Kidney (tissue), 14 donors: ENCODE data around the gene MANSC1. TPM values are rescaled to one million over a fixed set of nuclear protein-coding genes. Genes with fewer than 3 reads are reported as not detected.
A peak's percentile ranks its signal among the peaks of the same experiment; 100 is the strongest.

ENCODE experiments used
- DNase-seq, 5 donors: peaks; one replicate each; pipeline ENCODE4 v3.0.0-alpha.2; 2013 to 2020
- FAIRE-seq: peaks from 2 replicates; lab custom pipeline; 2012; peaks lifted over from hg19 to GRCh38; lab: Jason Lieb, UNC
- H3K27ac ChIP-seq, 2 donors: one replicate each; pipeline ENCODE4 v1.7.0; 2013; ENCODE audit warnings: low read depth in 2 of 2, low read length in 2 of 2, inconsistent platforms in 1 of 2
- H3K27me3 ChIP-seq: one replicate; pipeline ENCODE4 v1.7.1; 2013; ENCODE audit warnings: low read length, inconsistent platforms; ENCODE audit not compliant: control insufficient read depth, insufficient read depth
- H3K36me3 ChIP-seq, 3 donors: one replicate each; pipeline versions ENCODE4 v1.7.0 to v1.7.1; 2013; ENCODE audit warnings: low read length in 3 of 3, control low read depth in 1 of 3, inconsistent platforms in 1 of 3; ENCODE audit not compliant: insufficient read depth in 3 of 3, control insufficient read depth in 2 of 3
- H3K4me1 ChIP-seq, 3 donors: one replicate each; pipeline versions ENCODE4 v1.7.0 to v1.7.1; 2013; ENCODE audit warnings: low read length in 3 of 3, inconsistent platforms in 1 of 3, low read depth in 1 of 3; ENCODE audit not compliant: control insufficient read depth in 2 of 3, insufficient read depth in 2 of 3
- H3K4me3 ChIP-seq, 3 donors: one replicate each; pipeline versions ENCODE4 v1.7.0 to v1.8.1; 2013; ENCODE audit warnings: low read length in 3 of 3, control low read depth in 1 of 3, inconsistent platforms in 1 of 3
- H3K9ac ChIP-seq, 3 donors: one replicate each; pipeline versions ENCODE4 v1.7.0 to v1.7.1; 2013; ENCODE audit warnings: low read length in 3 of 3, control low read depth in 1 of 3, inconsistent platforms in 1 of 3
- H3K9me3 ChIP-seq, 3 donors: one replicate each; pipeline versions ENCODE4 v1.7.0 to v1.7.1; 2013; ENCODE audit warnings: low read length in 3 of 3, control low read depth in 1 of 3, inconsistent platforms in 1 of 3; ENCODE audit not compliant: control insufficient read depth in 2 of 3, insufficient read depth in 1 of 3
- CTCF ChIP-seq: IDR thresholded peaks from 3 replicates; pipeline ENCODE4 v1.5.1; 2012; ENCODE audit warnings: mild to moderate bottlenecking, moderate library complexity, borderline replicate concordance; ENCODE audit not compliant: insufficient read depth; ENCODE audit errors: extremely low read depth
- intact Hi-C: fragments of 100-400 bp; cut with DNase I; formaldehyde crosslinking; loops from one replicate; pipeline ENCODE4 v1.11.1; 2022
- polyA plus RNA-seq: library from polyadenylated mRNA; stranded (reverse); fragments of 350-450 nt; fragmentation: Illumina TruSeq; extraction: RNeasy Lipid Tissue Mini Kit (QIAGEN cat#74804); gene quantifications from one replicate; pipeline ENCODE4 v1.2.3, GENCODE V29; 2014; ENCODE audit warnings: low read depth, low replicate concordance; ENCODE audit not compliant: insufficient read depth
- total RNA-seq: library from RNA; stranded (reverse); fragmentation: NEBNext Ultra II Directional; extraction: Animal tissue kit (Norgen Biotek cat#: 25700); gene quantifications from one replicate; pipeline ENCODE4 v1.2.1, GENCODE V29; 2021
- donor health status: control.
- donor health status: control.
- donor health status: control.
- donor health status: control.
- donor health status: control.
- donor health status: DM: yes; HTN: yes; CAD: no.
- donor health status: Normal renal cell carcinoma (clear cell type).

Gene MANSC1
- total and polyA plus RNA-seq, 2 donors from 2014 or later: 14.1 to 38.7 TPM

GRCh38 chr12:12282761-12283425 lies 67.1 kb downstream of the MANSC1 start:
- Histone ChIP-seq H3K27me3 (no peaks in the 10 kb centered on the region), H3K9ac (no peak overlapping the region), H3K9me3 (no peaks in the 10 kb centered on the region), H3K4me3 (no peak overlapping the region), H3K36me3 (no peaks in the 10 kb centered on the region), H3K27ac (no peak overlapping the region), H3K4me1 (no peaks in the 10 kb centered on the region)
- TF ChIP-seq CTCF: no peak
- DNase-seq (peak in 2 of 5 donors; percentile 13 to 50), FAIRE-seq (peak; percentile 82)
- intact Hi-C loops: no loop called here

- no peak for FAIRE-seq
- TF ChIP-seq CTCF: no peak
- intact Hi-C loops: no loop called here
Measured at GRCh38 chr12:12282202-12282601, 67.8 kb downstream of the MANSC1 start.

GRCh38 chr12:12281134-12281533 lies 68.9 kb downstream of the MANSC1 start:
- H3K4me1 ChIP-seq: no peaks in the 10 kb centered on the region
- no peak overlapping the region for H3K9ac ChIP-seq
- intact Hi-C loops: no loop called here
- no peaks in the 10 kb centered on the region for H3K27me3 ChIP-seq
- no peaks in the 10 kb centered on the region for H3K36me3 ChIP-seq
- no peaks in the 10 kb centered on the region for H3K9me3 ChIP-seq
- no peak for TF ChIP-seq CTCF
- no peak overlapping the region for H3K4me3 ChIP-seq
- no peak overlapping the region for H3K27ac ChIP-seq
- FAIRE-seq: no peak
- no peak for DNase-seq

More at GRCh38 chr12:12282202-12282601, 67.8 kb downstream of the MANSC1 start:
- no peak overlapping the region for H3K4me3 ChIP-seq
- DNase-seq: no peak
- no peaks in the 10 kb centered on the region for H3K27me3 ChIP-seq
- H3K4me1 ChIP-seq: no peaks in the 10 kb centered on the region
- H3K27ac ChIP-seq: no peak overlapping the region
- H3K9me3 ChIP-seq: no peaks in the 10 kb centered on the region
- H3K36me3 ChIP-seq: no peaks in the 10 kb centered on the region
- no peak overlapping the region for H3K9ac ChIP-seq
